Neural cell (in vitro differentiated cells): Measurements from ENCODE around the gene KCTD16.

ENCODE experiments used
- EZH2 ChIP-seq: fragments of 200-600, 300-800 bp; shearing (Covaris generic), sonication (generic); IDR thresholded peaks from 2 replicates; pipeline ENCODE4 v1.6.1; 2014; ENCODE audit warnings: antibody characterized with exemption, low read length, borderline replicate concordance, mild to moderate bottlenecking; ENCODE audit not compliant: insufficient read depth, poor library complexity, severe bottlenecking
- POLR2AphosphoS5 ChIP-seq: IDR thresholded peaks from 2 replicates; pipeline ENCODE4 v1.6.1; 2012
- RAD21 ChIP-seq: fragments of 450-650 bp; conservative IDR thresholded peaks from 2 replicates; pipeline ENCODE4 v1.6.1; 2014; ENCODE audit warnings: antibody characterized with exemption, mild to moderate bottlenecking, moderate library complexity
- TAF1 ChIP-seq: IDR thresholded peaks from 2 replicates; pipeline ENCODE4 v1.6.1; 2012; ENCODE audit warnings: low read depth
- TF ChIP-seq, protein P1 (sequence below): fragments of 450-650 bp; IDR thresholded peaks from 2 replicates; pipeline ENCODE4 v1.5.1; 2014; ENCODE audit warnings: antibody characterized with exemption, mild to moderate bottlenecking, moderate library complexity; ENCODE audit not compliant: poor library complexity, severe bottlenecking
- TF ChIP-seq, protein P2 (sequence below): IDR thresholded peaks from 2 replicates; pipeline ENCODE4 v1.6.1; 2012; ENCODE audit warnings: borderline replicate concordance

DNA sequence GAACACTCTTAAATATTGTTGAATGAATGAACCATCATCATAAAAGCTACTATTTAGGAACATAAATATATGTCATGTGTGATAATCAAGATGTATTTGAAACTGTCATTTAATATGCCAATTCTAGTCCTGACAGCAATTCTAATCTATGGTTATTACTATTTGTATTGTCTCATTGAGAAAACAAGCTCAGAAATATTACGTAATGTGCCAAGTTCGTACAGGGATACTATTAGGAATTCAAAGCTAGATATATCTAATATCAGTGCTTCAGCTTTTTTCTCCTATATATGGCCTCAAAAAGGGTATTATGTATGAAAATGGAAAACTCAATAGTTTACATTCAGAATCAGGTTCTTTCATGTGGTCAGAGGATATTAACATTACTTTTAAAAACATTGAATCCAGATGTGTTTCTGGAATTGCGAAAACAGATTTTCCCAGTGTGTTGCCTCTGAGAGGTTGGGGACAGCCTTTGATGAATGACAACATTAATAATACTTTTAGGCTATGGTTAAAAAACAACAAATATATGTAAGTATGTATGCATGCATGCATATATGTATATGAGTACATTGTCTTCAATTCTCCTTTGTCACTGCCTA, 95.1 kb downstream of the KCTD16 start:
- TF ChIP-seq EZH2 = no peak
- TF ChIP-seq POLR2AphosphoS5 = no peak
- TF ChIP-seq, protein P1, sequence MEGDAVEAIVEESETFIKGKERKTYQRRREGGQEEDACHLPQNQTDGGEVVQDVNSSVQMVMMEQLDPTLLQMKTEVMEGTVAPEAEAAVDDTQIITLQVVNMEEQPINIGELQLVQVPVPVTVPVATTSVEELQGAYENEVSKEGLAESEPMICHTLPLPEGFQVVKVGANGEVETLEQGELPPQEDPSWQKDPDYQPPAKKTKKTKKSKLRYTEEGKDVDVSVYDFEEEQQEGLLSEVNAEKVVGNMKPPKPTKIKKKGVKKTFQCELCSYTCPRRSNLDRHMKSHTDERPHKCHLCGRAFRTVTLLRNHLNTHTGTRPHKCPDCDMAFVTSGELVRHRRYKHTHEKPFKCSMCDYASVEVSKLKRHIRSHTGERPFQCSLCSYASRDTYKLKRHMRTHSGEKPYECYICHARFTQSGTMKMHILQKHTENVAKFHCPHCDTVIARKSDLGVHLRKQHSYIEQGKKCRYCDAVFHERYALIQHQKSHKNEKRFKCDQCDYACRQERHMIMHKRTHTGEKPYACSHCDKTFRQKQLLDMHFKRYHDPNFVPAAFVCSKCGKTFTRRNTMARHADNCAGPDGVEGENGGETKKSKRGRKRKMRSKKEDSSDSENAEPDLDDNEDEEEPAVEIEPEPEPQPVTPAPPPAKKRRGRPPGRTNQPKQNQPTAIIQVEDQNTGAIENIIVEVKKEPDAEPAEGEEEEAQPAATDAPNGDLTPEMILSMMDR = no peak
- TF ChIP-seq TAF1 = no peak
- TF ChIP-seq, protein P2, sequence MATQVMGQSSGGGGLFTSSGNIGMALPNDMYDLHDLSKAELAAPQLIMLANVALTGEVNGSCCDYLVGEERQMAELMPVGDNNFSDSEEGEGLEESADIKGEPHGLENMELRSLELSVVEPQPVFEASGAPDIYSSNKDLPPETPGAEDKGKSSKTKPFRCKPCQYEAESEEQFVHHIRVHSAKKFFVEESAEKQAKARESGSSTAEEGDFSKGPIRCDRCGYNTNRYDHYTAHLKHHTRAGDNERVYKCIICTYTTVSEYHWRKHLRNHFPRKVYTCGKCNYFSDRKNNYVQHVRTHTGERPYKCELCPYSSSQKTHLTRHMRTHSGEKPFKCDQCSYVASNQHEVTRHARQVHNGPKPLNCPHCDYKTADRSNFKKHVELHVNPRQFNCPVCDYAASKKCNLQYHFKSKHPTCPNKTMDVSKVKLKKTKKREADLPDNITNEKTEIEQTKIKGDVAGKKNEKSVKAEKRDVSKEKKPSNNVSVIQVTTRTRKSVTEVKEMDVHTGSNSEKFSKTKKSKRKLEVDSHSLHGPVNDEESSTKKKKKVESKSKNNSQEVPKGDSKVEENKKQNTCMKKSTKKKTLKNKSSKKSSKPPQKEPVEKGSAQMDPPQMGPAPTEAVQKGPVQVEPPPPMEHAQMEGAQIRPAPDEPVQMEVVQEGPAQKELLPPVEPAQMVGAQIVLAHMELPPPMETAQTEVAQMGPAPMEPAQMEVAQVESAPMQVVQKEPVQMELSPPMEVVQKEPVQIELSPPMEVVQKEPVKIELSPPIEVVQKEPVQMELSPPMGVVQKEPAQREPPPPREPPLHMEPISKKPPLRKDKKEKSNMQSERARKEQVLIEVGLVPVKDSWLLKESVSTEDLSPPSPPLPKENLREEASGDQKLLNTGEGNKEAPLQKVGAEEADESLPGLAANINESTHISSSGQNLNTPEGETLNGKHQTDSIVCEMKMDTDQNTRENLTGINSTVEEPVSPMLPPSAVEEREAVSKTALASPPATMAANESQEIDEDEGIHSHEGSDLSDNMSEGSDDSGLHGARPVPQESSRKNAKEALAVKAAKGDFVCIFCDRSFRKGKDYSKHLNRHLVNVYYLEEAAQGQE = no peak
- no peak for TF ChIP-seq RAD21
